Left lobe of liver (tissue), 2 donors: ENCODE measurements around the gene LYSMD1. TPM values are rescaled to one million over a fixed set of nuclear protein-coding genes. Genes with fewer than 3 reads are reported as not detected.

ENCODE experiments used
- ATAC-seq: fragments of 200-7000 bp; cut with Tn5 transposase; one replicate; pipeline ENCODE4 v1.9.1; 2020; ENCODE audit warnings: mild to moderate bottlenecking, moderate library complexity
- DNase-seq: peaks from one replicate; pipeline ENCODE4 v3.0.0-alpha.2; 2020; ENCODE audit warnings: low spot score
- total RNA-seq: library from RNA; stranded (reverse); gene quantifications from one replicate; pipeline ENCODE4 v1.2.1, GENCODE V29; 2021
- donor health status: DM: no; HTN: no; CAD: no; lungs with moderate emphysema.
- donor health status: DM: no; HTN: yes; CAD: no.

The LYSMD1 gene
- total RNA-seq, 1 donor from 2014 or later = 3.9 TPM

GRCh38 chr1:151176514-151177045 is 10.9 kb upstream of the LYSMD1 start:
- ATAC-seq (no peak), DNase-seq (no peak)

- ATAC-seq = peak; percentile 70
- no peak for DNase-seq
Observed at GRCh38 chr1:151175863-151176262, 10.2 kb upstream of the LYSMD1 start, which contains the start of gene TMOD4. Gene TMOD4, minus strand, starts transcription at chr1:151175981. Its CDS starts 1,106 bp downstream, at chr1:151174875.

- DNase-seq = no peak
- no peak for ATAC-seq
Observed at GRCh38 chr1:151175041-151175741, 9.5 kb upstream of the LYSMD1 start.

GRCh38 chr1:151171190-151171589 is 5.5 kb upstream of the LYSMD1 start:
- ATAC-seq (no peak), DNase-seq (no peak)

GRCh38 chr1:151167116-151167515 is 1.4 kb upstream of the LYSMD1 start:
- no peak for ATAC-seq
- no peak for DNase-seq

GRCh38 chr1:151166505-151166956 is 829 bp upstream of the LYSMD1 start:
- ATAC-seq = no peak

GRCh38 chr1:151165281-151165737 is 393 bp downstream of the LYSMD1 start:
- DNase-seq = peak; percentile 63
- ATAC-seq = peak; percentile 54

More at GRCh38 chr1:151166505-151166956, 829 bp upstream of the LYSMD1 start:
- no peak for DNase-seq

- ATAC-seq = peak; percentile 66
- no peak for DNase-seq
Observed at GRCh38 chr1:151164732-151165280, 896 bp downstream of the LYSMD1 start.

- DNase-seq = no peak
- no peak for ATAC-seq
Observed at GRCh38 chr1:151159373-151159772, 6.3 kb downstream of the LYSMD1 start.

GRCh38 chr1:151158751-151159251 is 6.9 kb downstream of the LYSMD1 start:
- ATAC-seq (no peak), DNase-seq (no peak)

- ATAC-seq = no peak
- DNase-seq = no peak
Observed at GRCh38 chr1:151158326-151158725, 7.4 kb downstream of the LYSMD1 start.

- ATAC-seq = peak; percentile 10
- DNase-seq = no peak
Observed at GRCh38 chr1:151157067-151157531, 8.6 kb downstream of the LYSMD1 start.

GRCh38 chr1:151156515-151156819 is 9.2 kb downstream of the LYSMD1 start, which contains the start of gene TNFAIP8L2:
Gene TNFAIP8L2, plus strand, starts transcription at chr1:151156649. Its CDS starts 2,049 bp downstream, at chr1:151158698.
- DNase-seq (no peak), ATAC-seq (peak; percentile 71)

- DNase-seq (no peak), ATAC-seq (peak; percentile 47)
Observed at GRCh38 chr1:151147665-151148064, 18.0 kb downstream of the LYSMD1 start.

GRCh38 chr1:151147132-151147503 is 18.6 kb downstream of the LYSMD1 start:
- DNase-seq = no peak
- ATAC-seq = peak; percentile 63

- DNase-seq (peak; percentile 98), ATAC-seq (peak; percentile 96)
Observed at GRCh38 chr1:151146412-151147131, 19.1 kb downstream of the LYSMD1 start, which contains the start of gene SEMA6C. Gene SEMA6C, minus strand, starts transcription at chr1:151146631. Its CDS starts 4,010 bp downstream, at chr1:151142621.

- no peak for ATAC-seq
- no peak for DNase-seq
Observed at GRCh38 chr1:151146072-151146411, 19.7 kb downstream of the LYSMD1 start.

- no peak for DNase-seq
Observed at GRCh38 chr1:151145304-151146071, 20.2 kb downstream of the LYSMD1 start.

GRCh38 chr1:151144474-151145303 is 21.0 kb downstream of the LYSMD1 start:
- DNase-seq = no peak
- no peak for ATAC-seq

More at GRCh38 chr1:151145304-151146071, 20.2 kb downstream of the LYSMD1 start:
- ATAC-seq = no peak
